Esophagus squamous epithelium (tissue), 4 donors: ENCODE data around the gene HECTD4.

Experiments
- CTCF ChIP-seq, 6 experiments: fragments of 450-650 bp in 4 of 6; fragments of 200-600 bp in 2 of 6; sonication (generic) in 2 of 6; IDR thresholded peaks; one replicate each; pipeline ENCODE4 v1.5.1; 2016 to 2019; ENCODE audit warnings: antibody characterized with exemption in 6 of 6, mild to moderate bottlenecking in 4 of 6, moderate library complexity in 4 of 6
- POLR2A ChIP-seq, 4 donors: fragments of 450-650 bp; IDR thresholded peaks; one replicate each; pipeline ENCODE4 v1.6.1; 2017; ENCODE audit warnings: antibody characterized with exemption in 4 of 4, mild to moderate bottlenecking in 4 of 4, moderate library complexity in 3 of 4

- TF ChIP-seq CTCF (IDR thresholded peaks at IDR 0.05), result no peak
- no peak for TF ChIP-seq POLR2A (IDR thresholded peaks at IDR 0.05)
Observed at GRCh38 chr12:112140728-112141127, 241.5 kb downstream of the HECTD4 start.
